T-helper 2 cell treated with Interferon-gamma antibody and Interleukin-4, amounts not matched to agents 5 μg/mL and 100 μg/mL, for 36 hours (primary cell): ENCODE results near the gene RIC8B.

Experiments used
- DNase-seq: peaks from one replicate; pipeline ENCODE4 v3.0.0; 2021; ENCODE audit warnings: low spot score
- H3K27ac Mint-ChIP-seq: one replicate; pipeline ENCODE4 v1.8.0; 2021; ENCODE audit warnings: mild to moderate bottlenecking, mixed read lengths
- H3K27me3 Mint-ChIP-seq: one replicate; pipeline ENCODE4 v1.8.0; 2021; ENCODE audit warnings: low read depth, mixed read lengths
- H3K36me3 Mint-ChIP-seq: one replicate; pipeline ENCODE4 v1.8.0; 2021; ENCODE audit warnings: low read depth, mixed read lengths
- H3K4me1 Mint-ChIP-seq: one replicate; pipeline ENCODE4 v1.8.0; 2021; ENCODE audit warnings: low read depth, mixed read lengths
- H3K4me3 Mint-ChIP-seq: one replicate; pipeline ENCODE4 v1.8.0; 2022; ENCODE audit warnings: mild to moderate bottlenecking, moderate library complexity, mixed read lengths
- H3K9me3 Mint-ChIP-seq: one replicate; pipeline ENCODE4 v1.8.0; 2021; ENCODE audit warnings: mixed read lengths

The RIC8B gene

DNA sequence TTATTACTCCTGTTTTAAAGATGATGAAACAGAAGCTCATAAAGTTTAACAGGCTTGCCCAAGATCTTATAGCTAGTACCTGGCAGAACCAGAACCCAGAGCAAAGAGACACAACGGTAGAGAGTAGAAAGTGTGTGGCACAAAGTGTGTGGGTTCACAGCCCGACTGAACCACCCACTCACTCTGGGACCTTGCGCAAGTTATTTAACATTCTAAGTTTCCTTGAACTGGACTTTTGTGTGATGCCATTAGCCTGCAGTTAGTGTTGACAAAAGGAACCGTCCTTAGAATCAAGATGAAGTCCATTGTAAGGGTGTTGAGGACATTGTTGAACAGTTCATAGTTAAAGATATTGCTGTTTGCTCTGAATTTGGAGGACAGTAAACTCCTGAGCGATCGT lies 29.9 kb upstream of the RIC8B start:
- Mint-ChIP-seq H3K9me3 (no peaks in the 10 kb centered on the region), H3K27ac (no peak overlapping the region), H3K4me1 (peaks cover 6% of the 10 kb centered on the region), H3K27me3 (peaks cover 28% of the 10 kb centered on the region), H3K4me3 (no peak overlapping the region), H3K36me3 (no peaks in the 10 kb centered on the region)
- no peak for DNase-seq

DNA sequence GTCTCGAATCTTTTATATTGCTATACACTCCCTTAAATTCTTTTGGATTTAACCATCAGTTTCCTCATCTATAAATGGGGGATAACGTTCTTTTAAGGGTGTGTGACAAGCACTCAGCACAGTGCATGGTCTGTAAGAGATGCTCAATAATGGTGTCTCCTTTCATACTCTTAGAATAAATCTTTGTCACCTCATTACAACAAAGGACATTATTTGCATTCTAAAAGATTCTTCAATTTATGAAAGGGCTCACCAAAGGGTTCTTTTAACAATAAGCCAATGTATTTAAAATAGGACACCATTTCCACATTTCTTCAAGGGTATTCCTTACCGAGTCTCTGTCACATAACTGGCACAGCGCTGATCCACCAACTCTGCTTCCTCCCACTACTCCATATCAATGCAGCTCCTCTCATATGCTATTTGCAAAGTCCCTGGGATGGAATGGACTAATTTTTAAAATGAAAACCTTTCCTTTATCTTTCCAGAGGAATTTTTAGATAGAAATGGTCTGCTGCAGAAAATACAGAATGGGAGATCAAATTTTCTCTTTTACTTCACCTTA lies 29.2 kb upstream of the RIC8B start:
- H3K36me3 Mint-ChIP-seq: no peaks in the 10 kb centered on the region
- no peaks in the 10 kb centered on the region for H3K9me3 Mint-ChIP-seq
- DNase-seq: no peak
- H3K27me3 Mint-ChIP-seq: peaks cover 23% of the 10 kb centered on the region
- H3K27ac Mint-ChIP-seq: no peak overlapping the region
- peaks cover 6% of the 10 kb centered on the region for H3K4me1 Mint-ChIP-seq
- no peak overlapping the region for H3K4me3 Mint-ChIP-seq

DNA sequence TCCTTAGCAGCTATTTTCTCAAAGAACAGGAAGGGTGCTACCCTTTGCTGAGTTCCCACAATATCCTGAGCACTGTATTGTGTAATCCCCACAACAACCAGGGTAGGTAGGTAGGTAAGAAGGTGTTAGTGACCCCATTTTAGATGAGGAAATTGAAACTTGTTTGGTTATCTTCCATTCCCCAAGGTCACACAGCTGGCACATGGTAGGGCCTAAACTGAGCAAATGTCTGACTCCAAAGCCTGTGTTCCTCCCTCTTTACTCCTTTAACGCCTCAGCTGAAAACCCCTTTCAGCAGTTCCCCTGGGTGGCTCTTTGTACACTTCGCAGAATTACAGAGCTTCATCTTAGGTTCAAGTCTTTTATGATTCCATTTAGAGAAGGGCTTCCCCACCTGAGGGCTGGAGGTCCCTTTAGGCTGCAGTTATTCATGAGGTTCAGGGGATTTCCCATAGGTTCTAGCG lies 26.5 kb upstream of the RIC8B start:
- no peak for DNase-seq
- H3K4me1 Mint-ChIP-seq: peaks cover 9% of the 10 kb centered on the region
- H3K27ac Mint-ChIP-seq: no peak overlapping the region
- no peaks in the 10 kb centered on the region for H3K36me3 Mint-ChIP-seq
- H3K9me3 Mint-ChIP-seq: peaks cover 7% of the 10 kb centered on the region
- peaks cover 16% of the 10 kb centered on the region for H3K27me3 Mint-ChIP-seq
- no peak overlapping the region for H3K4me3 Mint-ChIP-seq

DNA sequence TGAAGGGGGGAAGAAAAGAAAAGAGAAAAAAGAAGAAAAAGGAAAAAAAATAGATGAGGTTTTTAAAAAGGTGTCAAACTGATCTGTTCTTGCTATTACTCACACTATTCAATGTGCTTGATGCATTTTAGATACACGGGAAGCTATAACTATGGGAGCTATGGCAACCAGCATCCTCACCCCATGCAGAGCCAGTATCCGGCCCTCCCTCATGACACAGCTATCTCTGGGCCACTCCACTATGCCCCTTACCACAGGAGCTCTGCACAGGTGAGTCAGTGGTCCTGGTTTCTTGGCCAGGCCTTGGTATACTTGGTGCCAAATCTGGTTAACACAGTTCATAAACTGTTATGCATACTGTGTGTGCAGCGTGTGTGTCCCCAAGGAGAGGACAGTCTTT lies 24.0 kb upstream of the RIC8B start:
- no peaks in the 10 kb centered on the region for H3K27me3 Mint-ChIP-seq
- H3K4me3 Mint-ChIP-seq: no peak overlapping the region
- peaks cover 11% of the 10 kb centered on the region for H3K9me3 Mint-ChIP-seq
- no peak for DNase-seq
- no peaks in the 10 kb centered on the region for H3K36me3 Mint-ChIP-seq
- no peak overlapping the region for H3K27ac Mint-ChIP-seq
- peaks cover 18% of the 10 kb centered on the region for H3K4me1 Mint-ChIP-seq

DNA sequence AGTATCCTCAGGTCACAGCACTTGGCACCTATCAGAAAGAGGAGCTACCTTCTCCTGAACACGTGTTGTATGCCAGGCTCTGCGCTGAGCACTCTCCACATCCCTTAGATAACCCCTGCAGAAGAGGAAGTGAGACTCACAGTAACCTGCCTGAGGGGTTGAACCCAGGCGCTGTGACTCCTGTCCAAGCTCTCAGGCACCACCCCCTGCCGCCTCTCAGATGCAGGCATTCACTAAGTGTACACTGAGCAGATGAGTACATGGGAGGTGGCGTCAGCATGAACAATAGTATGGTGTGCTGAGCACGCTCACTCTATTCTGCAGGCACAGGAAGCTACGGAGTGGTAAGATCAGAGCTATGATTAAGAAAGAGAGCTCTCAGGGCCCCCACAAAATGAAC lies 21.0 kb upstream of the RIC8B start:
- H3K36me3 Mint-ChIP-seq: no peaks in the 10 kb centered on the region
- H3K9me3 Mint-ChIP-seq: peaks cover 11% of the 10 kb centered on the region
- peak overlapping the region; percentile 58 for H3K4me3 Mint-ChIP-seq
- peak overlapping the region; percentile 60 for H3K27ac Mint-ChIP-seq
- peak; percentile 31 for DNase-seq
- peaks cover 11% of the 10 kb centered on the region for H3K4me1 Mint-ChIP-seq
- H3K27me3 Mint-ChIP-seq: no peaks in the 10 kb centered on the region

DNA sequence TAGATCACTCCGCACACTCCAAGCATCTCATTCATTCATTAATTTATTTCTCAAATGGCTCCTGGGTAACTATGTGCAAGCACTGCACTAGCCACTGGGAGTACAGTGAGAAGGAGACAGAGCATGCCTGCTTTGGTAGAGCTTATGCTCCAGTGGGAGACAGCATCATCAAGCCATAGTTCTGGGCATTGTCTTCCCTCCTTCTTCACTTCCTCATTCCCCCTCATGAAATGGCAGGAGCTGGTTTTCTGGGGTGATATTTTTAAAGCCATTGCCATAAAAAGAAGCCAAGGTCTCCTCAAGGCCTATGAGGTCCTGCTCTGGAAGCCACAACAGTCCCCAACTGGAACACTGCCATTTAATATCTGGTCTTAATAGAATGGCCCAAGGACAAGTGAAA lies 20.2 kb upstream of the RIC8B start:
- Mint-ChIP-seq H3K36me3 (no peaks in the 10 kb centered on the region), H3K4me3 (no peak overlapping the region), H3K9me3 (peaks cover 11% of the 10 kb centered on the region), H3K27ac (no peak overlapping the region), H3K4me1 (peaks cover 14% of the 10 kb centered on the region), H3K27me3 (no peaks in the 10 kb centered on the region)
- DNase-seq: no peak

DNA sequence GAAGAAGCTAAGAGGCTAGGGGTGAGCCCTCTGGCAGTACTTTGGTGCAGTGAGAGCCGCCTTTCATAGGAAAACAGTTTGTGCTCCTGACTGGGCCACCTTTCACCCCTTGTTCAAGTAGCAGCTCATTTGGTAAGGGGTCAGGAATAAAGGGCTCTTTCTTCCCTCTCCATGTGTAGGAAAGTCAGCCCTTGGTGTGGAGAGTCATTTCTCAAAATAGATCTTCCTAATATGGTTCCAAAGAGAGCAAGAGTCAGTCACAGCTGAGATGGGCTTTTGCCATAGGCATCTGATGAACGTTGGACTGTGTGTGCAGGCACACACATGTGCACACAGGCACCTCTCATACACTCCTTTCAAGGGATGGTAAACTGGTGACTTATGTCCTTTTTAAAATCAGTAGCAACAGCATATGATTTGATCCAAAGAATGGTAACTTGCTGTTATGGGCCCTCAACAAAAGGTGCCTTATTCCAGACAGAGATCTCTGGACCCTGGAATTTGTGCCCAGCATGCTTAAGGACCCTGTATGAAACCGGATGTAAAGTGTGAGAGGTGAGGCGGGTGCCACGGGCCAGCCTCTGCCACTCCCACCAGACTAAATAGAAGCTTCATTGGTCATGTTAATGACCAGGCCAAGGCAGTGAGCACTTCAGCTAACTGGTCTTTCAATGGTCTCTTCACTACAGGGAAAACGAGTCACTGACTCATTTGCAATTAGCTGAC lies 16.7 kb upstream of the RIC8B start:
- H3K9me3 Mint-ChIP-seq: peaks cover 4% of the 10 kb centered on the region
- peaks cover 24% of the 10 kb centered on the region for H3K4me1 Mint-ChIP-seq
- H3K27ac Mint-ChIP-seq: no peak overlapping the region
- no peak overlapping the region for H3K4me3 Mint-ChIP-seq
- DNase-seq: no peak
- H3K27me3 Mint-ChIP-seq: no peaks in the 10 kb centered on the region
- H3K36me3 Mint-ChIP-seq: no peaks in the 10 kb centered on the region

DNA sequence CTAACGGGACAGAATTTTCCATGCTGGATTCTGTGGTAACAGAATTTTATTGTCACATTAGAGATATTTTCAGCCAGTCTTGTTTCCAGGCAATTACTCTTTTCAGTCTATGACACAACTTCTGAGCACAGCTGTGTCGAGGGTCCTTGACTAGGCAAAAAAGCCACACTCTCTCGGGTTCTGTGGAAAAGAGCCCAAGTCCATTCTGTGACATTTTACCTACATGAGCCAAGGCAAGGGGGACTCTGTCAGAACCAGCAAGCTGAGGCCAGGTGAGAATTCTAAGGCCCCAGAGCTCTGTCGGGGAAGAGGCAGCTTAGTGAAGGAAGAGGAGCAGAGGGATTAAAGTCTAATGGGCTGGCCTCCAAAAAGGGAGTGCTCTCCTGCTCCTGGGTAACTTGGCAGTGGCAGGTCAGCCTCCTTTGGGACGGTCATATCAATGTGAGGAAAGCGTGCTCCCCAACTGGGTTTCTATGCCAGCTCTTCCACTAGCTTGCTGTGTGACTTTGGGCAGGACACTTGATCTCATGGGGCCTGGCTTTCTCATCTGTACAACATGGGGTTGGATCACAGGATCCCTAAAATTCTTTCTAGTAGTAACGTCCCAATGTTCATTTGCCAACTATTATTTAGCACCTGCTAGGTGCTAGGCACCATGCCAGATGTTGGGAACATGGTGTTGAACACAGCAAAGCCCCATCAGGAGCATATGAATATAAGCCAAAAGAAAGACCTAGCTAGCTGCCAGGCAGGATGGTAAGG lies 16.0 kb upstream of the RIC8B start:
- peaks cover 16% of the 10 kb centered on the region for H3K4me1 Mint-ChIP-seq
- H3K4me3 Mint-ChIP-seq: no peak overlapping the region
- no peak for DNase-seq
- no peaks in the 10 kb centered on the region for H3K36me3 Mint-ChIP-seq
- H3K27ac Mint-ChIP-seq: no peak overlapping the region
- H3K27me3 Mint-ChIP-seq: no peaks in the 10 kb centered on the region
- no peaks in the 10 kb centered on the region for H3K9me3 Mint-ChIP-seq

DNA sequence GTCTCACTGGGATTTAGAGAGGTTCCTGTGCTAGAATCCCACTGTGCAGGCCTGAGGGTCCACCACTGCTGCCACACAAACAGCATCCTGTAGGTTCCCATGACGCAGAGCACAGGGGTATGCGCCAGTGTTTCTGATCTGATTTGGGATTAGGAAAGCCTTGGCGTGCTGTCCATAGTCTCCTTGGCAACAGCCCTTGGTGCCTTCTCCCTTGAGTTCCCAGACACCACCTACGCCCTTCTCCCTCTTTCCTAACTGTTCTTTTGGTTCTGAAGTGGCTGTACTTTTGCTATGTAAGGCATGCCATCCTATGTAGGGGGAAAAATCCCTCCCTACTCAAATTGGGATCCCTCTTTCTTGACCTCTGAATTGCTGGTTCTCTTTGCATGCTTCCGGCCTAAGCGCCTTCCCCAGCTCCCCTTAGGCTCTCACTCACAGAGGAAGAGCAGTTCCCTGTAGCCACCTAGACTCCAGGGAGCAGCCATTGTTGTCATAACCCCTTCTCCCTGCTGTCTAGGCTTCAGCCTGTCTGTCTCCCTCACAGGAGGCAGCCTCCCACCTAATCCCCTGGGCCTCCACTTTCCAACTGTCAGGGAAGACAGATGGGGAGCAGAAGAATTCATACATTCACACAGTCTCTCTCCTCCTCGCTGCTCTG lies 14.8 kb upstream of the RIC8B start:
- no peaks in the 10 kb centered on the region for H3K36me3 Mint-ChIP-seq
- H3K9me3 Mint-ChIP-seq: no peaks in the 10 kb centered on the region
- no peaks in the 10 kb centered on the region for H3K27me3 Mint-ChIP-seq
- peak overlapping the region; percentile 64 for H3K4me3 Mint-ChIP-seq
- no peak for DNase-seq
- peak overlapping the region; percentile 23 for H3K27ac Mint-ChIP-seq
- peaks cover 13% of the 10 kb centered on the region for H3K4me1 Mint-ChIP-seq

DNA sequence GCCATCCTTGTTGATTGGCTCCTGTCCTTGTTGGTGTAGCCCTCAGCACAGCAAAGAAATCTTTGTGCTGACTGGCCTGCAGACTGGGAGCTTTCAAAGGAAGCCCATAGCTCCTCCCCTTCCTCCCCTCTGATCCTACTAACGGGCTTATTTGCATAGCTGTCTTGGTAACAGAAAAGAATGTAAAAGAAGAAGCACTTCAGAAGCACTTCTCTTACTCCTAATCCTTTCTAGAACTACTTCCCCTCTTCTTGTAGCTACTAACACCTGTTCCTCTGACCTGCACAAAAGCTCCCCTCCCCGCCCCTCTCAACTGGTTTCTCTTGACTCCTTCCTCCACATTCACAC lies 14.3 kb upstream of the RIC8B start:
- Mint-ChIP-seq H3K27ac (peak overlapping the region; percentile 23), H3K9me3 (no peaks in the 10 kb centered on the region), H3K36me3 (no peaks in the 10 kb centered on the region), H3K4me3 (peak overlapping the region; percentile 64), H3K27me3 (no peaks in the 10 kb centered on the region), H3K4me1 (peaks cover 13% of the 10 kb centered on the region)
- no peak for DNase-seq

DNA sequence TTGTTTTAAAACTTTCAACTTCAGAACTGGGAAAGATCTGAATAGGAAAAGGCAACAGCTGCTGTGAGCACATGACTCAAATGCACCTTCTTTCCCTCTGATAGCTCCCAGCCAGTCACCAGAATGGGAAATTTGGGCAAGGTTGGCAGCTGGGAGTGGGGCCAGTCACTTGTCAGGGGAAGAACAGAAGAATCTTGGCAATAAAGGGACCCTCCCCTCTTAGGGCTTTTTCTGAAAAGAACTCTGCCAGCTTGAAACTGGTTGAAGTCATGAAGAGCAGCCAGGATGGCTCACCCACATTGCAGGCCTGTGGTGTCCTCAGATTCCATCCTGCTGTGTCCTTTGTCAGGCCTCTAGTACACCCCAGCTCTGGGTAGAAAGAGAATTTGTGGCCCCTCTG lies 10.3 kb upstream of the RIC8B start:
- Mint-ChIP-seq H3K27ac (no peak overlapping the region), H3K27me3 (peaks cover 2% of the 10 kb centered on the region), H3K36me3 (no peaks in the 10 kb centered on the region), H3K4me1 (peaks cover 13% of the 10 kb centered on the region), H3K9me3 (no peaks in the 10 kb centered on the region), H3K4me3 (no peak overlapping the region)
- no peak for DNase-seq

DNA sequence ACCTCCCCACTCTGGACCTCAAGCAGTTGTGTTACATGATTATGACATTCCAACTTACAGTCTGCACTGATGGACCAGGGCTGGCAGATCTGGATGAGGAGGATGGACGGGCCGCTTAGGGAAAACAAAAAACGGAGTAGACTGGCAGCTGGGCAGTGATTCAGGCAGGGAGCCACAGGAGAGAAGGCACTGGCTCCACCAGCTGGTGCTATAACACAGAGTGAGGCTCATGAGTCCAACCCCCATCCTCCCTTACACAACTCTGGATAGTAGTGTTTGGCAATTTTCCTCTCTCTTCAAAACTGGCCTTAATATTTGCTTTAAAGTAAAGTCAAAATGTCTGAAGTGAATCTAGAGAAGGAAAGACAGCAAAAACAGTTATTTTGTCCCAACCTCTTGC lies 9.7 kb upstream of the RIC8B start:
- no peak for DNase-seq
- Mint-ChIP-seq H3K9me3 (no peaks in the 10 kb centered on the region), H3K4me1 (peaks cover 10% of the 10 kb centered on the region), H3K27ac (no peak overlapping the region), H3K36me3 (no peaks in the 10 kb centered on the region), H3K4me3 (no peak overlapping the region), H3K27me3 (peaks cover 2% of the 10 kb centered on the region)

DNA sequence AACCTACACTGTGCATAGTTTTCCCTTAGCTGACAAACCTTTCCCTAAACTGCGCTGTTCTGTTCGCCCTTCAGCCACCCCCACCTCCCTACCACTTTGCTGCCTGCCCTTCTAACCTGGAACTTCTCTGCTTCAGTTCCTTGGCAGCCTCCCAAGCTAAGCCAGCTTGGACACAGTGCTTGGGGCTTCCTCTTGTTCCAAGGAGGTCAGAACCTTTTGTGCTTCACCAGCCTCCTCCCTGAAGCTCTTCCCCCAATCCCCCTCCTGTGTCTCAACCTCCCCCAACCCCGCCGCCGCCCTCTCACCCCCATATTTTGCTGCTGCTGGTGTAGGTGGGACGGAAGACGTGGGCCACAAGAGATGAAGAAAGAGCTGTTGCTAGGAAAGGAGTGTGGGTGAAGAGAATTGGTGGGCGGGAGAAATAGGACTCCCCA lies 8.1 kb upstream of the RIC8B start:
- no peak overlapping the region for H3K27ac Mint-ChIP-seq
- no peaks in the 10 kb centered on the region for H3K9me3 Mint-ChIP-seq
- H3K27me3 Mint-ChIP-seq: peaks cover 2% of the 10 kb centered on the region
- H3K4me3 Mint-ChIP-seq: no peak overlapping the region
- DNase-seq: no peak
- no peaks in the 10 kb centered on the region for H3K36me3 Mint-ChIP-seq
- H3K4me1 Mint-ChIP-seq: peaks cover 3% of the 10 kb centered on the region

DNA sequence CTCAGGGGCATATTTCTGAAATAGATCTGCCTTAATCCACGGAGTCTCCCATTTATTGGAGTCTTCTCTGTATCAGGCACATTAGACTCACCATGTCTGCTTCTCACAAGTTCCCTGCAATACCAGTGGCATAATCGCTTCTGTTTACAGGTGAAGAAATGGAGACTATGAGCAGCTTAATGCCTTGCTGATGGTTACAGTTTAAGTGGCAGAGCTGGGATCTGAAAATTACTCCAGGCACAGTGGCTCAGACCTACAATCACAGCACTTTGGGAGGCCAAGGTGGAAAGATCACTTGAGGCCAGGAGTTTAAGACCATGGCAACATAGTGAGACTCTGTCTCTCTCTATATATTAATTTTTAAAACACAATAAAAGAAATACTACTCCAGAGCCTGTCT lies 7.3 kb upstream of the RIC8B start:
- H3K4me1 Mint-ChIP-seq: peaks cover 3% of the 10 kb centered on the region
- H3K36me3 Mint-ChIP-seq: no peaks in the 10 kb centered on the region
- H3K27ac Mint-ChIP-seq: no peak overlapping the region
- H3K9me3 Mint-ChIP-seq: no peaks in the 10 kb centered on the region
- H3K27me3 Mint-ChIP-seq: peaks cover 2% of the 10 kb centered on the region
- H3K4me3 Mint-ChIP-seq: no peak overlapping the region
- no peak for DNase-seq
